ENCODE results near the gene EXPH5.

The EXPH5 gene

GRCh38 chr11:108527382-108527781 is 66.2 kb downstream of the EXPH5 start:
- DNase-seq (no peak), ATAC-seq (ENCODE audit: insufficient read depth, low read depth) (no peak)
- no peaks in the 10 kb centered on the region for H3K4me1 ChIP-seq (ENCODE audit: insufficient read depth, low read length)
- H3K4me3 ChIP-seq (ENCODE audit: low read depth in 1 of 2, low read length in 2 of 2) = no peak overlapping the region
- no peak overlapping the region for H3K9ac ChIP-seq (ENCODE audit: low read depth, low read length)
- TF ChIP-seq CTCF (IDR thresholded peaks at IDR 0.05; ENCODE audit: borderline replicate concordance, extremely low read depth, low read length, poor library complexity, severe bottlenecking) = no peak
- no peaks in the 10 kb centered on the region for H3K27me3 ChIP-seq (ENCODE audit: insufficient read depth, low read length, poor library complexity)
- no peaks in the 10 kb centered on the region for H3K9me3 ChIP-seq (ENCODE audit: insufficient read depth, low read length, severe bottlenecking)
- H2AFZ ChIP-seq (ENCODE audit: low read depth, low read length) = no peak overlapping the region
- no peaks in the 10 kb centered on the region for H4K20me1 ChIP-seq (ENCODE audit: insufficient read depth, low read length)
- H3K4me2 ChIP-seq (ENCODE audit: insufficient read depth, low read length) = no peak overlapping the region
- H3K27ac ChIP-seq (ENCODE audit: low read length) = no peak overlapping the region
- no peaks in the 10 kb centered on the region for H3K36me3 ChIP-seq (ENCODE audit: insufficient read depth, low read length)
- H3K79me2 ChIP-seq (ENCODE audit: insufficient read depth, low read length) = no peaks in the 10 kb centered on the region

GRCh38 chr11:108525161-108525560 is 68.4 kb downstream of the EXPH5 start:
- Histone ChIP-seq H3K4me3 (ENCODE audit: low read depth in 1 of 2, low read length in 2 of 2) (no peak overlapping the region), H2AFZ (ENCODE audit: low read depth, low read length) (no peak overlapping the region), H3K36me3 (ENCODE audit: insufficient read depth, low read length) (no peaks in the 10 kb centered on the region), H3K79me2 (ENCODE audit: insufficient read depth, low read length) (no peaks in the 10 kb centered on the region), H3K27ac (ENCODE audit: low read length) (no peak overlapping the region), H3K27me3 (ENCODE audit: insufficient read depth, low read length, poor library complexity) (no peaks in the 10 kb centered on the region), H3K4me1 (ENCODE audit: insufficient read depth, low read length) (no peaks in the 10 kb centered on the region), H3K9ac (ENCODE audit: low read depth, low read length) (no peak overlapping the region), H4K20me1 (ENCODE audit: insufficient read depth, low read length) (no peaks in the 10 kb centered on the region), H3K9me3 (ENCODE audit: insufficient read depth, low read length, severe bottlenecking) (no peaks in the 10 kb centered on the region), H3K4me2 (ENCODE audit: insufficient read depth, low read length) (no peak overlapping the region)
- TF ChIP-seq CTCF (IDR thresholded peaks at IDR 0.05; ENCODE audit: borderline replicate concordance, extremely low read depth, low read length, poor library complexity, severe bottlenecking) (no peak), EZH2 (IDR thresholded peaks at IDR 0.05; ENCODE audit: borderline replicate concordance, low read depth, low read length, severe bottlenecking) (no peak)
- no peak for DNase-seq
- ATAC-seq (ENCODE audit: insufficient read depth, low read depth) = no peak

GRCh38 chr11:108524422-108524821 is 69.1 kb downstream of the EXPH5 start:
- no peaks in the 10 kb centered on the region for H3K9me3 ChIP-seq (ENCODE audit: insufficient read depth, low read length, severe bottlenecking)
- H3K27me3 ChIP-seq (ENCODE audit: insufficient read depth, low read length, poor library complexity) = no peaks in the 10 kb centered on the region
- no peaks in the 10 kb centered on the region for H4K20me1 ChIP-seq (ENCODE audit: insufficient read depth, low read length)
- no peak overlapping the region for H3K4me3 ChIP-seq (ENCODE audit: low read depth in 1 of 2, low read length in 2 of 2)
- DNase-seq = no peak
- no peak overlapping the region for H3K27ac ChIP-seq (ENCODE audit: low read length)
- H2AFZ ChIP-seq (ENCODE audit: low read depth, low read length) = no peak overlapping the region
- no peaks in the 10 kb centered on the region for H3K36me3 ChIP-seq (ENCODE audit: insufficient read depth, low read length)
- TF ChIP-seq EZH2 (IDR thresholded peaks at IDR 0.05; ENCODE audit: borderline replicate concordance, low read depth, low read length, severe bottlenecking) (no peak), CTCF (IDR thresholded peaks at IDR 0.05; ENCODE audit: borderline replicate concordance, extremely low read depth, low read length, poor library complexity, severe bottlenecking) (no peak)
- no peaks in the 10 kb centered on the region for H3K79me2 ChIP-seq (ENCODE audit: insufficient read depth, low read length)
- ATAC-seq (ENCODE audit: insufficient read depth, low read depth) = no peak
- H3K4me2 ChIP-seq (ENCODE audit: insufficient read depth, low read length) = no peak overlapping the region
- H3K9ac ChIP-seq (ENCODE audit: low read depth, low read length) = no peak overlapping the region
- no peaks in the 10 kb centered on the region for H3K4me1 ChIP-seq (ENCODE audit: insufficient read depth, low read length)

- Histone ChIP-seq H3K27me3 (ENCODE audit: insufficient read depth, low read length, poor library complexity) (no peaks in the 10 kb centered on the region), H3K4me2 (ENCODE audit: insufficient read depth, low read length) (no peak overlapping the region), H4K20me1 (ENCODE audit: insufficient read depth, low read length) (no peaks in the 10 kb centered on the region), H3K9ac (ENCODE audit: low read depth, low read length) (no peak overlapping the region), H3K9me3 (ENCODE audit: insufficient read depth, low read length, severe bottlenecking) (no peaks in the 10 kb centered on the region), H3K79me2 (ENCODE audit: insufficient read depth, low read length) (no peaks in the 10 kb centered on the region), H3K4me1 (ENCODE audit: insufficient read depth, low read length) (no peaks in the 10 kb centered on the region), H3K27ac (ENCODE audit: low read length) (no peak overlapping the region), H3K36me3 (ENCODE audit: insufficient read depth, low read length) (no peaks in the 10 kb centered on the region), H3K4me3 (ENCODE audit: low read depth in 1 of 2, low read length in 2 of 2) (no peak overlapping the region), H2AFZ (ENCODE audit: low read depth, low read length) (no peak overlapping the region)
- no peak for ATAC-seq (ENCODE audit: insufficient read depth, low read depth)
- no peak for DNase-seq
- TF ChIP-seq CTCF (IDR thresholded peaks at IDR 0.05; ENCODE audit: borderline replicate concordance, extremely low read depth, low read length, poor library complexity, severe bottlenecking) (no peak), EZH2 (IDR thresholded peaks at IDR 0.05; ENCODE audit: borderline replicate concordance, low read depth, low read length, severe bottlenecking) (no peak)
These were observed 71.2 kb downstream of the EXPH5 start for GRCh38 chr11:108522318-108522717.
